H1 (cell line): ENCODE results near the gene ATP1A1. TPM values are rescaled to one million over a fixed set of nuclear protein-coding genes. Genes with fewer than 3 reads are reported as not detected.

Experiments
- CTCF ChIA-PET: fragments of 300-600 bp; sonication (Branson Sonifier 250); formaldehyde crosslinking; loops from one replicate; lab custom pipeline; 2021; ENCODE audit not compliant: partially characterized antibody; lab: Charles Lee
- POLR2A ChIA-PET: fragments of 300-600 bp; sonication (Branson Sonifier 250); formaldehyde crosslinking; loops from one replicate; lab custom pipeline; 2021; ENCODE audit warnings: inconsistent platforms; ENCODE audit not compliant: partially characterized antibody; lab: Charles Lee
- DNase-seq, 2 experiments: peaks; one replicate each; pipeline versions ENCODE4 v3.0.0 to v3.0.0-alpha.2; 2010 to 2022; ENCODE audit warnings: low spot score in 2 of 2, low read depth in 1 of 2, mixed read lengths in 1 of 2
- FAIRE-seq: peaks from 2 replicates; lab custom pipeline; 2011; peaks lifted over from hg19 to GRCh38; lab: Jason Lieb, UNC
- H2AFZ ChIP-seq: 2 replicates; pipeline ENCODE4 v1.8.1; 2012; ENCODE audit warnings: low read length, inconsistent platforms
- H2AK5ac ChIP-seq: 2 replicates; pipeline ENCODE4 v1.6.1; 2013; ENCODE audit warnings: low read depth, low read length
- H2BK120ac ChIP-seq: replicated peaks from 2 replicates; pipeline ENCODE3; 2013; ENCODE audit warnings: low read depth, low read length, inconsistent platforms
- H2BK12ac ChIP-seq: 2 replicates; pipeline ENCODE4 v1.6.1; 2013; ENCODE audit warnings: low read depth, low read length
- H2BK15ac ChIP-seq: 2 replicates; pipeline ENCODE4 v1.6.1; 2013; ENCODE audit warnings: low read length
- H2BK20ac ChIP-seq: 2 replicates; pipeline ENCODE4 v1.6.1; 2013; ENCODE audit warnings: low read length
- H2BK5ac ChIP-seq: 2 replicates; pipeline ENCODE4 v1.6.1; 2013; ENCODE audit warnings: low read depth, low read length
- H3K14ac ChIP-seq: 2 replicates; pipeline ENCODE4 v1.6.1; 2013; ENCODE audit warnings: inconsistent platforms; ENCODE audit not compliant: insufficient read length
- H3K18ac ChIP-seq: 2 replicates; pipeline ENCODE4 v1.6.1; 2013; ENCODE audit warnings: low read length; ENCODE audit errors: extremely low read depth
- H3K23ac ChIP-seq: 2 replicates; pipeline ENCODE4 v1.6.1; 2013; ENCODE audit warnings: inconsistent platforms; ENCODE audit not compliant: insufficient read length
- H3K23me2 ChIP-seq: 2 replicates; pipeline ENCODE4 v1.6.1; 2013; ENCODE audit warnings: low read depth, low read length
- H3K27ac ChIP-seq: 2 replicates; pipeline ENCODE4 v1.6.1; 2011; ENCODE audit warnings: low read depth, low read length, inconsistent platforms
- H3K27me3 ChIP-seq, 4 experiments: replicated peaks in 1 of 4; 1 replicate in 1 of 4; 2 replicates in 3 of 4; pipeline versions ENCODE4 v1.6.1 to v1.8.1; 2011 to 2013; ENCODE audit warnings: low read length in 3 of 4, mild to moderate bottlenecking in 3 of 4, inconsistent platforms in 2 of 4, mixed read lengths in 2 of 4, moderate library complexity in 1 of 4; ENCODE audit not compliant: control insufficient read depth in 3 of 4, insufficient read depth in 3 of 4; ENCODE audit errors: extremely low read depth in 1 of 4
- H3K36me3 ChIP-seq, 4 experiments: 2 replicates each; pipeline versions ENCODE4 v1.6.1 to v1.8.1; 2011 to 2013; ENCODE audit warnings: mild to moderate bottlenecking in 4 of 4, low read length in 3 of 4, moderate library complexity in 2 of 4, control low read depth in 1 of 4, inconsistent platforms in 1 of 4; ENCODE audit not compliant: insufficient read depth in 4 of 4, control insufficient read depth in 2 of 4
- H3K4ac ChIP-seq: replicated peaks from 2 replicates; pipeline ENCODE3; 2013; ENCODE audit warnings: low read length, low read depth, mixed read lengths, inconsistent platforms; ENCODE audit not compliant: insufficient read length
- H3K4me1 ChIP-seq, 4 experiments: replicated peaks in 1 of 4; 1 replicate in 1 of 4; 2 replicates in 3 of 4; pipeline versions ENCODE4 v1.6.1 to v1.8.1; 2011 to 2013; ENCODE audit warnings: low read length in 3 of 4, inconsistent platforms in 2 of 4, mixed read lengths in 1 of 4; ENCODE audit not compliant: insufficient read depth in 4 of 4, control insufficient read depth in 3 of 4
- H3K4me2 ChIP-seq, 2 experiments: 2 replicates each; pipeline versions ENCODE4 v1.6.1 to v1.8.1; 2011 to 2013; ENCODE audit warnings: low read depth in 2 of 2, low read length in 2 of 2, control low read depth in 1 of 2, inconsistent platforms in 1 of 2, mild to moderate bottlenecking in 1 of 2; ENCODE audit not compliant: insufficient read depth in 1 of 2
- H3K4me3 ChIP-seq, 4 experiments: fragments of 200-600, 300-600 bp in 1 of 4; sonication (generic), shearing (Covaris generic), sonication (Bioruptor Twin) in 1 of 4; 2 replicates each; pipeline versions ENCODE4 v1.5.1 to v1.8.1; 2011 to 2016; ENCODE audit warnings: low read length in 4 of 4, low read depth in 3 of 4, control low read depth in 2 of 4, inconsistent platforms in 2 of 4, mild to moderate bottlenecking in 2 of 4, mixed read lengths in 1 of 4, moderate library complexity in 1 of 4; ENCODE audit not compliant: insufficient read depth in 2 of 4; ENCODE audit errors: extremely low read depth in 1 of 4
- H3K56ac ChIP-seq: replicated peaks from 2 replicates; pipeline ENCODE3; 2013; ENCODE audit warnings: low read depth, mild to moderate bottlenecking, mixed read lengths, low read length, inconsistent platforms; ENCODE audit not compliant: insufficient read length
- H3K79me1 ChIP-seq: 2 replicates; pipeline ENCODE4 v1.6.1; 2013; ENCODE audit warnings: low read depth, low read length, control low read depth
- H3K79me2 ChIP-seq, 2 experiments: 2 replicates each; pipeline versions ENCODE4 v1.6.1 to v1.8.1; 2012 to 2013; ENCODE audit warnings: low read length in 2 of 2, mild to moderate bottlenecking in 2 of 2, inconsistent platforms in 1 of 2; ENCODE audit not compliant: insufficient read depth in 2 of 2, control insufficient read depth in 1 of 2
- H3K9ac ChIP-seq, 4 experiments: replicated peaks in 1 of 4; 1 replicate in 1 of 4; 2 replicates in 3 of 4; pipeline versions ENCODE4 v1.6.1 to v1.8.1; 2011 to 2013; ENCODE audit warnings: low read depth in 3 of 4, low read length in 3 of 4, control low read depth in 2 of 4, mild to moderate bottlenecking in 2 of 4, moderate library complexity in 2 of 4, inconsistent platforms in 1 of 4; ENCODE audit errors: extremely low read depth in 1 of 4
- H3K9me3 ChIP-seq, 2 experiments: 2 replicates each; pipeline versions ENCODE4 v1.6.1 to v1.8.1; 2012 to 2013; ENCODE audit warnings: mild to moderate bottlenecking in 2 of 2, moderate library complexity in 2 of 2, control low read depth in 1 of 2, inconsistent platforms in 1 of 2, low read depth in 1 of 2, low read length in 1 of 2, mixed read lengths in 1 of 2; ENCODE audit not compliant: insufficient read depth in 2 of 2
- H4K20me1 ChIP-seq, 2 experiments: replicated peaks in 1 of 2; 2 replicates each; pipeline versions ENCODE3 to v1.8.1; 2011 to 2013; ENCODE audit warnings: inconsistent platforms in 2 of 2, low read length in 2 of 2, mild to moderate bottlenecking in 1 of 2; ENCODE audit not compliant: insufficient read depth in 2 of 2, control insufficient read depth in 1 of 2
- H4K5ac ChIP-seq: 2 replicates; pipeline ENCODE4 v1.6.1; 2013; ENCODE audit warnings: low read length, low read depth, mixed read lengths, inconsistent platforms; ENCODE audit not compliant: insufficient read length
- H4K8ac ChIP-seq: 2 replicates; pipeline ENCODE4 v1.8.0; 2013; ENCODE audit warnings: mild to moderate bottlenecking, moderate library complexity, low read length, inconsistent platforms; ENCODE audit not compliant: insufficient read depth; ENCODE audit errors: extremely low read depth
- H4K91ac ChIP-seq: replicated peaks from 2 replicates; pipeline ENCODE3; 2013; ENCODE audit warnings: low read length, mixed read lengths, inconsistent platforms; ENCODE audit not compliant: insufficient read length
- CEBPB ChIP-seq: IDR thresholded peaks from 2 replicates; pipeline ENCODE4 v1.6.1; 2012; ENCODE audit warnings: low read depth, low read length
- HDAC6 ChIP-seq: IDR thresholded peaks from one replicate; pipeline ENCODE4 v1.7.1; 2012; ENCODE audit warnings: low read depth, mild to moderate bottlenecking, inconsistent platforms, low read length, moderate library complexity
- RBBP5 ChIP-seq: IDR thresholded peaks from 2 replicates; pipeline ENCODE4 v1.7.1; 2012; ENCODE audit warnings: low read depth, mild to moderate bottlenecking, inconsistent platforms, low read length, moderate library complexity, borderline replicate concordance
- SP2 ChIP-seq: IDR thresholded peaks from 2 replicates; pipeline ENCODE4 v1.6.1; 2012; ENCODE audit warnings: mild to moderate bottlenecking, low read length, inconsistent platforms
- WGBS, 2 experiments: shearing (Covaris generic) in 1 of 2; methylation state at CpG; one replicate each; pipeline versions ENCODE4 v1.1.6 to v1.1.7; 2013 to 2015; ENCODE audit warnings: low lambda C conversion rate in 2 of 2, mixed read lengths in 2 of 2, inconsistent platforms in 1 of 2, low coverage in 1 of 2, missing lambda C conversion rate in 1 of 2; ENCODE audit not compliant: insufficient replicate concordance in 2 of 2, insufficient coverage in 1 of 2, insufficient read length in 1 of 2; ENCODE audit errors: extremely low coverage in 1 of 2, missing lambda C conversion rate in 1 of 2; 5-methylcytosine and 5-hydroxymethylcytosine counted together
- polyA plus RNA-seq, 7 experiments: library from polyadenylated mRNA; depleted of rRNA in 3 of 7; stranded (reverse) in 5 of 7; unstranded in 2 of 7; fragments of >200 nt in 5 of 7; fragments of 200-250 nt in 2 of 7; gene quantifications; 1 replicate in 5 of 7; 2 replicates in 1 of 7; 4 replicates in 1 of 7; pipeline versions ENCODE4 v1.2.1 to v1.2.3, GENCODE V29; 2011 to 2013; ENCODE audit warnings: missing spikeins in 2 of 7, mixed read lengths in 2 of 7
- total RNA-seq: library from RNA; stranded (reverse); fragmentation: NEBNext Ultra II Directional; extraction: Animal tissue kit (Norgen Biotek cat#: 25700); gene quantifications from 2 replicates; pipeline ENCODE4 v1.2.1, GENCODE V29; 2021

The ATP1A1 gene
- total and polyA plus RNA-seq, 2 of the 8 experiments (the other 6 are each of a cell fraction or from before 2014, with no cell fraction given) = 222 to 325 TPM

GRCh38 chr1:116335850-116336624 is 37.0 kb upstream of the ATP1A1 start:
- no peak overlapping the region for H3K4ac ChIP-seq
- no peak overlapping the region for H4K91ac ChIP-seq
- H3K27me3 ChIP-seq = no peaks in the 10 kb centered on the region
- no peak overlapping the region for H4K5ac ChIP-seq
- H4K8ac ChIP-seq = no peak overlapping the region
- no peak overlapping the region for H3K27ac ChIP-seq
- H2BK5ac ChIP-seq = no peak overlapping the region
- H3K23me2 ChIP-seq = no peaks in the 10 kb centered on the region
- no peaks in the 10 kb centered on the region for H3K9me3 ChIP-seq
- H3K36me3 ChIP-seq = no peaks in the 10 kb centered on the region
- peak overlapping the region; percentile 38; the same call in 1 of the 2 replicates for H2BK20ac ChIP-seq
- H3K79me2 ChIP-seq = no peaks in the 10 kb centered on the region
- H3K4me2 ChIP-seq = no peak overlapping the region
- no peak overlapping the region for H2BK12ac ChIP-seq
- no peak overlapping the region for H3K4me3 ChIP-seq
- CTCF ChIA-PET = no interaction called here
- no peak overlapping the region for H2BK120ac ChIP-seq
- H2BK15ac ChIP-seq = no peak overlapping the region
- no peak overlapping the region for H2AK5ac ChIP-seq
- H3K23ac ChIP-seq = no peak overlapping the region
- no peaks in the 10 kb centered on the region for H4K20me1 ChIP-seq
- H3K4me1 ChIP-seq = peaks cover 0 to 6% (median 1%) of the 10 kb centered on the region in 4 experiments; a peak in 1 of 7 replicates
- FAIRE-seq = peak; percentile 69
- no peak overlapping the region for H3K9ac ChIP-seq
- no peak overlapping the region; the same call in 1 of the 2 replicates for H2AFZ ChIP-seq
- H3K18ac ChIP-seq = no peak overlapping the region
- H3K14ac ChIP-seq = no peak overlapping the region
- H3K79me1 ChIP-seq = no peaks in the 10 kb centered on the region
- H3K56ac ChIP-seq = no peak overlapping the region
- WGBS, 2 experiments = 91% methylated on average over 11 of the region's 11 CpGs; no CpG with 5 or more reads in 1 of the 2 experiments
- POLR2A ChIA-PET = no interaction called here
- TF ChIP-seq RBBP5 (no peak), SP2 (no peak), CEBPB (no peak), HDAC6 (no peak)
- DNase-seq = no peak
